T-helper 1 cell treated with Interleukin-12 subunit alpha and Interleukin-12 subunit beta and Interleukin-4 antibody, amounts not matched to agents 30 ng/mL and 1 ng/mL, for 36 hours (primary cell): ENCODE results near the gene RARB. TPM values are rescaled to one million over a fixed set of nuclear protein-coding genes. Genes with fewer than 3 reads are reported as not detected.

Experiments
- intact Hi-C: fragments of 100-400 bp; cut with micrococcal nuclease; formaldehyde crosslinking; loops from one replicate; pipeline ENCODE4 v1.15.1; 2024
- total RNA-seq: library from RNA; stranded (reverse); gene quantifications from 2 replicates; pipeline ENCODE4 v1.2.3, GENCODE V29; 2022

The RARB gene
- total RNA-seq, 1 donor from 2014 or later: not detected

DNA sequence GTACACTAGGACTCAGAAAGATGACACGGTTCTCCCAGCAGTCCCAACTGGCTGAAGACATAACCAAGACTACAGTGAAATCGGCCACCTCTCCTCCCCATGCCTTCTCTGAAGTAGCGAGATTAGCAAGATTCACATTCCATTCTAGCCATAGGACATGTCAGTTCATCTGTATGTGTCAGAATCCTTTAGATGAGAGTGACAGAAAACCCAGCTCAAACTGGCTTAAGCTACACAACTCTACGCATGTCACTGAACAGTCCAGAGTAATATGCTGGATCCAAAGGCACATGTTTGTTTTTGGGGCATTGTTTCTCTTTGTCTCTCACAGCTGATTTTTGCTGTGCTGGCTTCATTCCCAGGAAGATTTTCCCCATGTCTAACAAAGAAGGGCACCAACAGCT lies 75.8 kb downstream of the RARB start:
- intact Hi-C loops: no loop called here

- intact Hi-C loops: no loop called here
Measured at GRCh38 chr3:25505581-25505980, 77.5 kb downstream of the RARB start.

DNA sequence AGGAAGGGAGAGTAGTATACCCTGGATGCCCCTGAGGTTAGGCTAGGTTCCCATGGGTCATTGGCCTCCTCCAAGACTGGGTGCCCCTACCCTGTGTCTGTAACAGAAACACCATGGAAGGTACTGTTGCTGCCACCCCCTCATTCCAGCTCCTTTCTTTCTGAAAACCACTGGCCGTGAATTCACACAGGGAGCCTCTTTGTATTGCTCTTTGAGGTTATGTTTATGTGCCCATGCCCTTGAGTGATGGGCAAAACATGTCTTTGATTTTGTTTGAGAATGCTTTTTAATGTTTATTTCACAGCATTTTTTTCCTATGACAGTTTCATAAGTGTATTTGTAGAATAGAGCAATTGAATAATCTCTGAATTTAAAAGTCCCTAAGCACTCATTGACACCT lies 79.7 kb downstream of the RARB start:
- intact Hi-C loops: no loop called here

- intact Hi-C loops: no loop called here
Measured at GRCh38 chr3:25508433-25508832, 80.4 kb downstream of the RARB start.

GRCh38 chr3:25508901-25509300 lies 80.8 kb downstream of the RARB start:
- intact Hi-C loops: no loop called here

- intact Hi-C loops: no loop called here
Measured at GRCh38 chr3:25510797-25511196, 82.7 kb downstream of the RARB start.

DNA sequence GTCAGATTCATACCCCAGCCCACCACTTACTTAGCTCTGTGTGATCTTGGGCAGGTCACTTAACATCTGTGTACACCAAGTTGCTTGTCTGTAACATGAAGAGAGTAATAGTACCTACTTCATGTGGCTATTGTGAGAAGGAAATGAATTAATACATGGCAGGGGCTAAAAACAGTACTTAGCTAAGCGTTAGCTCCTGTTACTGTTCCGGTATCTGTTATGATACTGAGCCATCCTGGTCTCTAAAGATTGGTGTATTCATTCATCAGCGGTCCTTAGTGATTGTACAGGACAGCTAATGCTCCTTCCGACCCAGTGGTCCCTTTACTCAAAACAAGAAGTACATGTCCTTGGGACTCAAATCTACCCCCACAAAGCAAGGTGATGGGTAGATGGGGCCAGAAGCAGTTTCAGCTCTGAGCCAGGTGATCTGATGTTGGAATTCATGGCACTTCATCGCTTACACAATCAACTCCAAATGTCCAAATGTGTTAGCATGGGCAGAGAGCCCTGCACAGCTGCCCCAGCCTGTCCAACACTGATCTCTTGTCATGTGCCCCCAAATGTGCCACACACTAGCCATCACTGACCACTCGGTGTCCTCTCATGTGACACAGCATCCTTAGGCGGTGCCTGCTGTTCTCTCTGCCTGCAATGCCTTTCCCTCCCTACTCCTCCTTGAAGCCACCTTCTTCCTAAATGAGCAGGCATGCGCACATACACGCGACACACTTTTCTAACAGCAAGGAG lies 84.1 kb downstream of the RARB start:
- intact Hi-C loops: no loop called here

DNA sequence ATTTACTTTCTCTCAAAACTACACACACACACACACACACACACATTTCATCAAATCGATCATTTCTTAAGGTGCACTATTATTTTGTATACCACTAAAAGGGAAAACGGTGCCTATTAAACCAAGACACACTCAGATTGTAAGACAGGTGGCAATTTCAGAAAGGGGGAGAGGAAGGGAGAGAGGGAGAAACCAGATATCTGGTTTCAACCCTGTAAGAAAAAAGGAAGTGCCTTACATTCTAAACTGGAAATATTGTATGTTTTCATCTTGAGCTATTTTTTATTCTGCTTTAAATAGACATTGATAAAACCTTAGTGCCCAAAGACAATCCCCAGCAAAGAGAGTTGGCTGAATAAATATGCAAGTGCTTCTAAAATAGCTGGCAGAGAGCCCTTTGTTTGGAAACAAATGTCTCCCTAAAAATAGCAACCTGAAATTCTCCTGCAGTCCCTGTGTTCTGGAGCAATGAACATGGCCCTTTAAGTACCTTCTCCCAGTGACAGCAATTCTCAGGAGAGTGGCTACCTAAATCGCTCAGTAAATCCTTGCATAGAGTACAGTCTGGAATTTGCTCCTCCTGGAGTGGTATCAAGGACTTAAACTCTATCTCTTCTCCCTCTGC lies 85.7 kb downstream of the RARB start:
- intact Hi-C loops: no loop called here

GRCh38 chr3:25515171-25515570 lies 87.1 kb downstream of the RARB start:
- intact Hi-C loops: no loop called here

- intact Hi-C loops: no loop called here
Measured at GRCh38 chr3:25520926-25521559, 93.0 kb downstream of the RARB start.

DNA sequence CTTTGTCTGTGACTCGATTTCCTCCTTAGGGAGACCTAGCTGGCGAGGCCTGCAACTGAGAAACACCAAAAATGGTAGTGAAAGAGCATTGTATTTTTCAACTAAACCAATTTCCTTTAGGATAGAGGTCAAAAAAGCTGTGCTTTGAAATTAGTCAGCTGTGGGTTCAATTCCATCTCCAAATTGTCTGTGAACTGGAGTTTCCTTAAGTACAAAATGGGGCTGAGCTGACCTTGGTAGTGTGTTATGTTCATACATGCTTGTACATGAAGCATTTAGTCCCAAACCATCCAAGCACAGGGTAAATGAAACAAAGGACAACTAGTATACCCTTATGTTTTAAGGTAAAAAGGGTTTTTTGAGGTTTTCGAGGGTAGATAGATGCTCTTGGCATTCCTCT lies 99.3 kb downstream of the RARB start:
- intact Hi-C loops: no loop called here

GRCh38 chr3:25527801-25528200 lies 99.7 kb downstream of the RARB start:
- intact Hi-C loops: no loop called here

DNA sequence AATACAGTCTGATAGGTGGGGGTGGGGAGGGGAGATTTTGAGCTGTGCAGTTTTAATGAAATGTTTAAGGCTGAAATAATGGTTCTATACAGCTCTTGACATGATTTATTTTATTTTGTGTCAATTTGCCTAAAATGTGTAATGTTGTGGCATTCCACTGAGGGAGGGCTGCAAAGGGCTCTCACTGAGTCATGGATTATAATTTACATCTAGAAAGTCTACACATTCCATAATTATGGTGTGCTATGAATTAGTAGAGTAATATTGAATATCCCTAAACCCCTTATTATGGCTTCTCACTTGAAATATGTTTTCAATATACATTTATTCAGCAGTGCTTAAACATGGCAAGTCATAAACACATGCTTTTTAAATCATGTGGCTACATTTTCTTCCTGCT lies 103.9 kb downstream of the RARB start:
- intact Hi-C loops: loop anchor here (2.0 kb wide), 2 partner anchors 63 to 1181 kb away; no protein-coding TSS in a partner anchor

DNA sequence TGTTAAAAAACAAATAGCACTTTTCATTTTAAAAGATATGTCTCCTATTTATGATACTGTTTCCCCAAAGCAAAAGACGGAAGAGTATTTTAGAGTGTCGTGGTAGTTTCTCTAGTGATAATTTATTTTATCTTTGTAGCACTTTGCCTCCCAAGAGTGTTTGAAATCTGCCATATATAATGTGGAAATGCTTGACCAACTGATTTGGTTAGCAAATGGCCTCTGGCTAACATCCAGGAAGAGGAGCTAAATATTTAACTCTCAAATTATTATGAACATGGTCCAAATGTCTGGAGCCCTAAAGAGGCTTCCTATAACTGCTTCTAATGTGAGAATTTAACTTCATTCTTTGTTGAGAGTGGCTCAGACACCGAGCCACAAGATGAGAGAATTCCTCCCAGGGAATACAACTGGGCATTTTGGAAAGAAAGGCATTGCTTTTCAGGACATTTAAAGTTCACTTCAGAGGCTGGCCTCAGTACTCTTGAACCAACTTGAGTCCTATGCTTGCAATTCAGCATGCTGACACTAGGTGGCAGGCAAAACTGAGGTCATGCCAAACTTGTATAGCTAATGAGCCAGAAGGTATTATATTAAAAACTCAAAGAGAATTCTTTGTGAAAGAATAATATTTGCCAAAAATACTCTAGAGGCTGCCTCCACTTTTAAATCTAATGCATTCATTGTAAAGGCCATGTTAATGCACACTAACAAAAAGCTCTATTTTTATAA lies 104.5 kb downstream of the RARB start:
- intact Hi-C loops: loop anchor here (2.0 kb wide), 2 partner anchors 62 to 1180 kb away; no protein-coding TSS in a partner anchor

DNA sequence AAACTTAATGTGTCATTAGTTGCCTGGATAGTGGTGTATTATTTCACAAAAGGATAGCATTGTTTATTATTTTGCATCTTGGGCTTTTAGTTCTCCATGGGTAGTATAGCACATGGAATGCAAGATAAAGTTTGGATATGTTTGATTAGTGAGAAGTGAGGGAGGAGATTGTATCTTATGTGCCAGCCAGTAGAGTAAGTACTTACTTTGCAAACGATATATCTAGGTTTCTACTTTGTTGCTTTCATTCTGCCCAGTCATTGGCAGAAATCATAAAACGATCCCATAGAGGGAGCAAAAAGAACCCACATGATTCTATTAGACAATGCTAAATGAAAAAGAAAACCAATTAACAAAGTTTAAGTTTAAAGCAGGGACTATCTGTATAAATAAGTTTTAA lies 105.3 kb downstream of the RARB start:
- intact Hi-C loops: loop anchor here (2.0 kb wide), 2 partner anchors 61 to 1179 kb away; no protein-coding TSS in a partner anchor

GRCh38 chr3:25534007-25534406 lies 105.9 kb downstream of the RARB start:
- intact Hi-C loops: no loop called here

GRCh38 chr3:25536521-25537391 lies 108.7 kb downstream of the RARB start:
- intact Hi-C loops: no loop called here

DNA sequence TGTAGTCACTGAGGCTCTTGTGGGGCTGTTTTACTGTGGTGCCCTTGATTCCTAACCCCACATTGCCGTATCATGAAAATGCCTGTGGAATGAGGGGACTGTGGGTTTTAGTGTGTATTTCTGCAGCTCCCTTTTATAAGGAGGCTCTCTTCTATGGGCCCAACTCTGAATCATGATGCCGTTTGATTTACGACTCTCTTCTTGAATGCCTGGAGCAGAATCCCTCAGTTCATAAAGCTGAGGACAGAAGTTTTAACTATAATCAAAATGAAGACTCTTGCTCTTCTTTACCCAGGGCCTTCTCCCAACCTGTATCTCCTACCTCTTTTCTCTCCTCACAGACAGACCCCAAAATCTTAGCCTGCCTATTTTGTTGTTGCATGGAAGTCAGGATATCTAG lies 109.5 kb downstream of the RARB start:
- intact Hi-C loops: no loop called here

DNA sequence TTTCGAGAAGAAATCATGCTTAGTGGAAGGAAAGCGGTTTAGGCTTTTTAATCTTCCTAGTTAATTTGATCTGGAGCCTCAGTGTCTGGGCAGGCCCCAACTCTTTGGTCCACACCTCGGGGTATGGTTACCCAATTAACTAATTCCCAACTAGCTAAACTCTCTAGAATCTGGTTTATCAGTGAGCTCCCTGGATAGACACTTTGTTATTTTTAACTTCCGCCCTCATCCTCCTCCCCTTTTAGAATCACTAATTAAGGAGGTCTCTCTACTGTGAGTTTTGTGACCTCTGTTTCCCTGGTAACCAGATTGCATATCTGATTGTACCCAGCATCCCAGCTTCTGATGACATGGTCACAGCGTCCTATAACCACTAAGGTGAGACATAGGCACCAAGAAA lies 112.2 kb downstream of the RARB start:
- intact Hi-C loops: no loop called here

GRCh38 chr3:25542492-25543039 lies 114.5 kb downstream of the RARB start:
- intact Hi-C loops: no loop called here
